Neuronal stem cell (in vitro differentiated cells): Measurements from ENCODE around the gene NFAM1.

Source experiments
- DNase-seq: peaks from one replicate; pipeline ENCODE4 v3.0.0-alpha.2; 2013; ENCODE audit warnings: low spot score
- H2AFZ ChIP-seq: one replicate; pipeline ENCODE4 v1.6.1; 2013; ENCODE audit warnings: mild to moderate bottlenecking, low read length, inconsistent platforms
- H2AK5ac ChIP-seq: 2 replicates; pipeline ENCODE4 v1.6.1; 2013; ENCODE audit warnings: low read depth, mild to moderate bottlenecking, inconsistent platforms, low read length, moderate library complexity, mixed read lengths
- H2BK120ac ChIP-seq: 2 replicates; pipeline ENCODE4 v1.6.1; 2013; ENCODE audit warnings: low read depth, mild to moderate bottlenecking, inconsistent platforms, low read length, moderate library complexity, mixed read lengths
- H2BK12ac ChIP-seq: one replicate; pipeline ENCODE4 v1.6.1; 2013; ENCODE audit warnings: low read length, inconsistent platforms
- H2BK15ac ChIP-seq: 2 replicates; pipeline ENCODE4 v1.6.1; 2013; ENCODE audit warnings: mild to moderate bottlenecking, low read length, inconsistent platforms, mixed read lengths
- H2BK5ac ChIP-seq: one replicate; pipeline ENCODE4 v1.6.1; 2013; ENCODE audit warnings: inconsistent platforms, mild to moderate bottlenecking, low read length, moderate library complexity
- H3K14ac ChIP-seq: one replicate; pipeline ENCODE4 v1.6.1; 2013; ENCODE audit warnings: low read length, inconsistent platforms
- H3K18ac ChIP-seq: 2 replicates; pipeline ENCODE4 v1.6.1; 2013; ENCODE audit warnings: low read length, inconsistent platforms
- H3K23ac ChIP-seq: 2 replicates; pipeline ENCODE4 v1.6.1; 2013; ENCODE audit warnings: low read depth, mild to moderate bottlenecking, mixed read lengths, low read length, inconsistent platforms; ENCODE audit not compliant: poor library complexity
- H3K27ac ChIP-seq: replicated peaks from 3 replicates; pipeline ENCODE4 v1.5.1; 2013; ENCODE audit warnings: low read length, inconsistent platforms
- H3K27me3 ChIP-seq, 3 experiments: 2 replicates each; pipeline ENCODE4 v1.6.1; 2013; ENCODE audit warnings: low read length in 3 of 3, mild to moderate bottlenecking in 2 of 3, inconsistent platforms in 1 of 3, low read depth in 1 of 3, mixed read lengths in 1 of 3, moderate library complexity in 1 of 3; ENCODE audit not compliant: control insufficient read depth in 3 of 3, insufficient read depth in 3 of 3
- H3K36me3 ChIP-seq, 2 donors: replicated peaks in 1 of 2; 2 replicates each; pipeline ENCODE4 v1.6.1; 2013; ENCODE audit warnings: low read length in 2 of 2; ENCODE audit not compliant: control insufficient read depth in 2 of 2, insufficient read depth in 2 of 2
- H3K4ac ChIP-seq: 2 replicates; pipeline ENCODE4 v1.6.1; 2013; ENCODE audit warnings: inconsistent platforms, mild to moderate bottlenecking, low read length, moderate library complexity
- H3K4me1 ChIP-seq, 2 donors: 1 replicate in 1 of 2; 2 replicates in 1 of 2; pipeline ENCODE4 v1.6.1; 2013; ENCODE audit warnings: low read length in 2 of 2, low read depth in 1 of 2; ENCODE audit not compliant: control insufficient read depth in 2 of 2, insufficient read depth in 1 of 2
- H3K4me2 ChIP-seq: one replicate; pipeline ENCODE4 v1.6.1; 2013; ENCODE audit warnings: mild to moderate bottlenecking, low read length, inconsistent platforms; ENCODE audit not compliant: insufficient read depth, poor library complexity, severe bottlenecking
- H3K4me3 ChIP-seq, 2 donors: 2 replicates each; pipeline ENCODE4 v1.5.1; 2013; ENCODE audit warnings: low read length in 2 of 2, mild to moderate bottlenecking in 2 of 2, inconsistent platforms in 1 of 2, moderate library complexity in 1 of 2
- H3K79me1 ChIP-seq: one replicate; pipeline ENCODE4 v1.6.1; 2013; ENCODE audit warnings: low read depth, mild to moderate bottlenecking, inconsistent platforms, low read length, moderate library complexity
- H3K9ac ChIP-seq: one replicate; pipeline ENCODE4 v1.6.1; 2013; ENCODE audit warnings: mild to moderate bottlenecking, low read depth, low read length, inconsistent platforms; ENCODE audit not compliant: poor library complexity
- H3K9me3 ChIP-seq, 2 donors: replicated peaks in 1 of 2; 2 replicates each; pipeline versions ENCODE3 to v1.6.1; 2013; ENCODE audit warnings: low read length in 2 of 2, mild to moderate bottlenecking in 2 of 2, inconsistent platforms in 1 of 2, low read depth in 1 of 2, mixed read lengths in 1 of 2, moderate library complexity in 1 of 2; ENCODE audit not compliant: control insufficient read depth in 2 of 2, insufficient read depth in 1 of 2
- H4K8ac ChIP-seq: one replicate; pipeline ENCODE4 v1.6.1; 2013; ENCODE audit warnings: low read depth, mild to moderate bottlenecking, inconsistent platforms, low read length, moderate library complexity
- H4K91ac ChIP-seq: one replicate; pipeline ENCODE4 v1.6.1; 2013; ENCODE audit warnings: low read length, low read depth, mild to moderate bottlenecking, inconsistent platforms; ENCODE audit not compliant: poor library complexity
- WGBS, 2 donors: extraction: QIAGEN DNeasy Blood & Tissue Kit; methylation state at CpG; one replicate each; pipeline ENCODE4 v1.1.7; 2013; ENCODE audit warnings: missing lambda C conversion rate in 2 of 2, mixed read lengths in 1 of 2; ENCODE audit not compliant: insufficient read length in 2 of 2, insufficient replicate concordance in 1 of 2; ENCODE audit errors: extremely low coverage in 2 of 2; 5-methylcytosine and 5-hydroxymethylcytosine counted together

Gene NFAM1

GRCh38 chr22:42414021-42414420, 18.2 kb downstream of the NFAM1 start:
- Histone ChIP-seq H3K4me3 (no peak overlapping the region), H3K9ac (no peak overlapping the region), H3K14ac (no peak overlapping the region), H2AFZ (no peak overlapping the region), H3K79me1 (no peaks in the 10 kb centered on the region), H3K18ac (no peak overlapping the region), H3K27ac (no peak overlapping the region), H3K27me3 (peaks cover 0 to 53% (median 0%) of the 10 kb centered on the region in 3 experiments), H3K4ac (no peak overlapping the region), H2BK15ac (no peak overlapping the region), H3K4me2 (no peak overlapping the region), H2BK12ac (no peak overlapping the region), H2BK5ac (no peak overlapping the region), H2BK120ac (no peak overlapping the region), H4K8ac (no peak overlapping the region), H3K4me1 (peaks cover 13 to 24% of the 10 kb centered on the region in 2 donors), H3K23ac (no peak overlapping the region), H2AK5ac (no peak overlapping the region), H3K36me3 (no peaks in the 10 kb centered on the region), H4K91ac (no peak overlapping the region), H3K9me3 (no peaks in the 10 kb centered on the region)
- DNase-seq: no peak
- WGBS, 2 donors: no CpG with 5 or more reads among the region's 11 CpGs

- Histone ChIP-seq H3K14ac (no peak overlapping the region), H3K79me1 (no peaks in the 10 kb centered on the region), H2BK120ac (no peak overlapping the region), H2BK12ac (no peak overlapping the region), H3K23ac (no peak overlapping the region), H3K18ac (peak overlapping the region; percentile 28), H3K9ac (no peak overlapping the region), H4K91ac (no peak overlapping the region), H3K4me1 (peaks cover 13 to 24% of the 10 kb centered on the region in 2 donors), H3K36me3 (no peaks in the 10 kb centered on the region), H3K4me2 (no peak overlapping the region), H2BK5ac (no peak overlapping the region), H3K4ac (no peak overlapping the region), H3K27ac (no peak overlapping the region), H3K9me3 (no peaks in the 10 kb centered on the region), H2BK15ac (no peak overlapping the region), H3K27me3 (peaks cover 0 to 55% (median 0%) of the 10 kb centered on the region in 3 experiments), H2AK5ac (no peak overlapping the region), H3K4me3 (no peak overlapping the region), H4K8ac (no peak overlapping the region), H2AFZ (peak overlapping the region; percentile 91)
- DNase-seq: no peak
- no CpG with 5 or more reads among the region's 13 CpGs for WGBS, 2 donors
Observed at GRCh38 chr22:42412744-42413333, 19.4 kb downstream of the NFAM1 start.

DNA sequence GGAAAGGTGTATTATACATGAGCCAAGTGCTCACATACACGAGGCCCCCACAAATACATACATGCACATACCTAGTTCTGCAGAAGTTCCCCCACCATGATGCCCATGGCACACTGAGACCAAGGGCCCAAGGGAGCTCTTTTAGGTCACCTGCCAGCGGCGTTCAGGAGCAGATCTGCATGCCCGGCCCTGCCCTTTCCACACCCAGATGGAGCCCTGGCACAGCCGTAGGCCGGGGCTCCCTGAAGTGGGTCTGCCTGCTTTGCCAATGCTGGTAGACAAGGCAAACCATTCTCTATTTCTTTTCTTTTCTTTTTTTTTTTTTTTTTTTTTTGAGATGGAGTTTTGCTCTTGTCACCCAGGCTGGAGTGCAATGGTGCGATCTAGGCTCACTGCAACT, 21.5 kb downstream of the NFAM1 start:
- H3K14ac ChIP-seq: no peak overlapping the region
- H3K4me1 ChIP-seq: peaks cover 13 to 24% of the 10 kb centered on the region in 2 donors
- H3K79me1 ChIP-seq: no peaks in the 10 kb centered on the region
- H4K91ac ChIP-seq: no peak overlapping the region
- no peak overlapping the region for H2BK5ac ChIP-seq
- H2BK120ac ChIP-seq: no peak overlapping the region
- no peak overlapping the region for H2AK5ac ChIP-seq
- H4K8ac ChIP-seq: no peak overlapping the region
- H3K27ac ChIP-seq: no peak overlapping the region
- H3K18ac ChIP-seq: no peak overlapping the region
- WGBS, 2 donors: no CpG with 5 or more reads among the region's 7 CpGs
- no peaks in the 10 kb centered on the region for H3K9me3 ChIP-seq
- no peak overlapping the region for H3K4me2 ChIP-seq
- no peak overlapping the region for H3K4me3 ChIP-seq
- no peak overlapping the region for H3K4ac ChIP-seq
- H2BK12ac ChIP-seq: no peak overlapping the region
- no peaks in the 10 kb centered on the region for H3K36me3 ChIP-seq
- DNase-seq: no peak
- H2BK15ac ChIP-seq: no peak overlapping the region
- H2AFZ ChIP-seq: no peak overlapping the region
- no peak overlapping the region for H3K9ac ChIP-seq
- no peak overlapping the region for H3K23ac ChIP-seq
- H3K27me3 ChIP-seq: peaks cover 0 to 46% (median 0%) of the 10 kb centered on the region in 3 experiments

GRCh38 chr22:42408810-42409529, 23.2 kb downstream of the NFAM1 start:
- 100% methylated on average over 3 of the region's 16 CpGs; no CpG with 5 or more reads in 1 of the 2 donors for WGBS, 2 donors

More at GRCh38 chr22:42408810-42409529, 23.2 kb downstream of the NFAM1 start:
- DNase-seq: no peak
- Histone ChIP-seq H3K4me2 (no peak overlapping the region), H3K27ac (no peak overlapping the region), H2BK12ac (no peak overlapping the region), H3K14ac (no peak overlapping the region), H4K91ac (no peak overlapping the region), H3K4ac (no peak overlapping the region), H4K8ac (no peak overlapping the region), H3K27me3 (peaks cover 0 to 62% (median 0%) of the 10 kb centered on the region in 3 experiments), H3K9ac (peak overlapping the region; percentile 26), H3K4me1 (peaks cover 8 to 15% of the 10 kb centered on the region in 2 donors), H3K79me1 (no peaks in the 10 kb centered on the region), H3K18ac (peak overlapping the region; percentile 53), H3K4me3 (peak overlapping the region in 1 of 2 donors; percentile 19), H3K23ac (no peak overlapping the region), H3K9me3 (no peaks in the 10 kb centered on the region), H2AFZ (no peak overlapping the region), H2AK5ac (peak overlapping the region; percentile 58), H2BK5ac (no peak overlapping the region), H3K36me3 (no peaks in the 10 kb centered on the region), H2BK15ac (peak overlapping the region; percentile 93), H2BK120ac (no peak overlapping the region)
